RWPE2 (cell line): ENCODE data around the gene SYNGAP1.

ENCODE experiments used
- ATAC-seq: fragments of 200-7000 bp; cut with Tn5 transposase; 3 replicates; pipeline ENCODE4 v1.9.1; 2021; ENCODE audit warnings: low read depth
- DNase-seq: peaks from one replicate; pipeline ENCODE4 v3.0.0-alpha.2; 2020; ENCODE audit warnings: low spot score
- H3K27ac ChIP-seq: fragments of 450-650 bp; 2 replicates; pipeline ENCODE4 v1.5.1; 2017; ENCODE audit warnings: mild to moderate bottlenecking; ENCODE audit not compliant: poor library complexity, severe bottlenecking
- H3K27me3 ChIP-seq: fragments of 250-450 bp; sonication (Bioruptor Pico); 2 replicates; pipeline ENCODE4 v1.5.1; 2021; ENCODE audit warnings: mild to moderate bottlenecking, moderate library complexity; ENCODE audit not compliant: insufficient read depth, poor library complexity, severe bottlenecking
- H3K36me3 ChIP-seq: fragments of 250-450 bp; sonication (Bioruptor Pico); 2 replicates; pipeline ENCODE4 v1.5.1; 2020; ENCODE audit warnings: low read depth, mild to moderate bottlenecking, moderate library complexity
- H3K4me1 ChIP-seq: fragments of 250-450 bp; sonication (Bioruptor Pico); 2 replicates; pipeline ENCODE4 v1.5.1; 2021; ENCODE audit warnings: mild to moderate bottlenecking, moderate library complexity; ENCODE audit not compliant: insufficient read depth, poor library complexity, severe bottlenecking
- H3K4me3 ChIP-seq: fragments of 250-450 bp; sonication (Bioruptor Pico); 2 replicates; pipeline ENCODE4 v1.5.1; 2021; ENCODE audit warnings: mild to moderate bottlenecking, moderate library complexity; ENCODE audit not compliant: severe bottlenecking
- H3K9me3 ChIP-seq: fragments of 250-450 bp; sonication (Bioruptor Pico); 2 replicates; pipeline ENCODE4 v1.5.1; 2021; ENCODE audit warnings: mild to moderate bottlenecking, moderate library complexity; ENCODE audit not compliant: severe bottlenecking
- CTCF ChIP-seq: fragments of 450-650 bp; IDR thresholded peaks from one replicate; pipeline ENCODE4 v1.5.1; 2017; ENCODE audit warnings: mild to moderate bottlenecking, moderate library complexity; ENCODE audit not compliant: poor library complexity, severe bottlenecking

The SYNGAP1 gene

GRCh38 chr6:33405386-33405940 is 14.4 kb upstream of the SYNGAP1 start:
- Histone ChIP-seq H3K4me1 (no peaks in the 10 kb centered on the region), H3K36me3 (peaks cover 87% of the 10 kb centered on the region), H3K4me3 (no peak overlapping the region), H3K9me3 (no peaks in the 10 kb centered on the region), H3K27me3 (no peaks in the 10 kb centered on the region), H3K27ac (no peak overlapping the region)
- no peak for TF ChIP-seq CTCF
- DNase-seq, result no peak
- no peak for ATAC-seq

GRCh38 chr6:33406126-33406525 is 13.7 kb upstream of the SYNGAP1 start:
- Histone ChIP-seq H3K36me3 (peaks cover 82% of the 10 kb centered on the region), H3K4me3 (no peak overlapping the region), H3K9me3 (no peaks in the 10 kb centered on the region), H3K27me3 (no peaks in the 10 kb centered on the region), H3K4me1 (no peaks in the 10 kb centered on the region), H3K27ac (no peak overlapping the region)
- TF ChIP-seq CTCF, result no peak
- ATAC-seq (no peak), DNase-seq (no peak)

- H3K4me1 ChIP-seq, result no peaks in the 10 kb centered on the region
- no peaks in the 10 kb centered on the region for H3K9me3 ChIP-seq
- no peak overlapping the region for H3K27ac ChIP-seq
- TF ChIP-seq CTCF, result peak; percentile 23
- no peak for DNase-seq
- ATAC-seq, result no peak
- H3K36me3 ChIP-seq, result peaks cover 71% of the 10 kb centered on the region
- no peak overlapping the region for H3K4me3 ChIP-seq
- H3K27me3 ChIP-seq, result no peaks in the 10 kb centered on the region
Observed at GRCh38 chr6:33407132-33407718, 12.6 kb upstream of the SYNGAP1 start.

- no peak for TF ChIP-seq CTCF
- H3K4me3 ChIP-seq, result peak overlapping the region; percentile 60
- no peaks in the 10 kb centered on the region for H3K4me1 ChIP-seq
- peaks cover 61% of the 10 kb centered on the region for H3K36me3 ChIP-seq
- no peaks in the 10 kb centered on the region for H3K27me3 ChIP-seq
- H3K9me3 ChIP-seq, result no peaks in the 10 kb centered on the region
- DNase-seq (peak; percentile 98), ATAC-seq (peak; percentile 93)
- peak overlapping the region; percentile 74 for H3K27ac ChIP-seq
Observed at GRCh38 chr6:33410050-33410710, 9.7 kb upstream of the SYNGAP1 start.
